Upper lobe of left lung (tissue), 4 donors: Measurements from ENCODE around the gene PBX3.

Source experiments
- CTCF ChIP-seq, 6 experiments: fragments of 450-650 bp in 4 of 6; fragments of 200-600 bp in 2 of 6; sonication (generic) in 2 of 6; IDR thresholded peaks; one replicate each; pipeline ENCODE4 v1.5.1; 2016 to 2019; ENCODE audit warnings: antibody characterized with exemption in 6 of 6
- POLR2A ChIP-seq, 4 donors: fragments of 450-650 bp; IDR thresholded peaks; one replicate each; pipeline ENCODE4 v1.5.1; 2016 to 2017; ENCODE audit warnings: antibody characterized with exemption in 4 of 4, mild to moderate bottlenecking in 2 of 4
- POLR2AphosphoS5 ChIP-seq, 2 donors: sonication (generic); formaldehyde crosslinking; IDR thresholded peaks; one replicate each; pipeline ENCODE4 v1.5.1; 2017; ENCODE audit warnings: antibody characterized with exemption in 2 of 2

GRCh38 chr9:125894566-125894965, 147.4 kb downstream of the PBX3 start:
- TF ChIP-seq POLR2AphosphoS5 (IDR thresholded peaks at IDR 0.05) (no peak), CTCF (IDR thresholded peaks at IDR 0.05) (no peak), POLR2A (IDR thresholded peaks at IDR 0.05) (no peak)
